NCI-H2227 treated with DMSO at 0.1 percent for 48 hours (cell line): ENCODE data around the gene SFT2D3.

Source experiments
- DNase-seq: peaks from one replicate; lab custom pipeline; 2025; lab: John Stamatoyannopoulos, UW

SFT2D3 gene

DNA sequence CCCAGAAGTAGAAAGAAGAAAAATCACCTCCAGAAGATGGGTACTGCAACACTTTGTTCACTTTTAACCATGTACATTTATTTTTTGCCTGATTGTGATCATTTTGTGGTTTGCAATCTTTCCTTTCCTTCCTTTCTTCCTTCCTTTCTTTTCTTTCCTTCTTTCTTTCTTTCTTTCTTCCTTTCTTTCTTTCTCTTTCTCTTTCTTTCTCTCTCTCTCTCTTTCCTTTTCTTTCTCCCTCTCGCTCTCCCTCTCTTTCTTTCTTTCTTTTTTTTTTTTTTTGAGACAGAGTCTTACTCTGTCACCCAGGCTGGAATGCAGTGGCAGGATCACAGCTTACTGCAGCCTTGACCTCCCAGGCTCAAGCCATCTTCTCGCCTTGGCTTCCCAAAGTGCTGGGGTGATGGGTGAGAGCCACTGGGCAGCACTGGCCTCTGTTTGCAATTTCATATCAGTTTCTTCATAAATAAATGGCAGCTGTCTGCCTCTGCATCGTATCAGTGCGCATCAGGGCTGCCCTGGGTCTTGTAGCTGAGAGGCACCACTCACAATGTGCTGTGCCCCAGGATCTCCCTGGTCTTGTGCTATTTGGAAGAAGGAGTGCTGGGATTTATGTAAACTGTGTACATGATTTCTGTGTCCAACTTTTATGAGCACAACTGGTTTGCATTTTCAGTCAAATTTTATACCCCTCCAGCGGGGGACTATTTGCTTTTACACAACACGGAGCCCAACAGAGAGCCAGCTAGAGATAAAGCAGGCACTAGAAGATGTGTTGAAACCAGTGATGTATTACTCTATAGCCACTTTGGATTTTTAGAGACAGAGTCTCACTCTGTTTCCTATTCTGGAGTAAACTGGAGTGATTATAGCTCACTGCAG lies 19.1 kb upstream of the SFT2D3 start:
- DNase-seq: no peak

DNA sequence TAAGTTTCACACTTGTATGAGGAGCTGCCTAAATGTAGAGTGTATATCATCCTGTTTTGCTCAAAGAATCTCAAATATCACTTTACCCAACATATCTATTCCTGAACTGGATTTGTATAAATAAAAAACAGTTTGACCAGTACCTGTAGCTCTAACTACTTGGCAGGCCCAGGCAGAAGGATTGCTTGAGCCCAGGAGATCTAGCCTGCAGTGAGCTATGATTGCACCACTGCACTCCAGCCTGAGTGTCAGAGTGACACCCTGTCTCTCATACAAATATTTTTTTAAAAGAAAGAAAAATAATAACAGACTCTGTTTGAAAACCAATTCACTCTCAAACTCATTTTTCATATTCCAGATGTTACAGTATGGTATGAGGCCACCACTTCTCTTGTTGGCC lies 18.2 kb upstream of the SFT2D3 start:
- no peak for DNase-seq

DNA sequence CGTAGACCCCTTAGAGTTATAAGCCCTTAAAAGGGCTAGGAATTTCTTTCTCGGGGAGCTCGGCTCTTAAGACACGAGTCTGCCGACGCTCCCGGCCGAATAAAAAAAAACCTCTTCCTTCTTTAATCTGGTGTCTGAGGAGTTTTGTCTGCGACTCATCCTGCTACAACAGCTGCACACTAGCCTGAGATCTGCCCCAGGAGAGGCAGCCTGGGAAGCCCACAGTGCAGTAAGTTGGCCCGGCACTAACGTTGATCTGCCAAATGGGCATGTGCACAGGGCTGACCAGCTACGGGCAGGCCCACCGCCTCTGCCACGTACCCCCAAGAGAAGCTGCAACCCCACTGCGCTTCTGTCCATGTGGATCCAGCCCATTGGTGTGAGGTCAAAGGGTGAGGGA lies 17.5 kb upstream of the SFT2D3 start:
- DNase-seq: no peak

DNA sequence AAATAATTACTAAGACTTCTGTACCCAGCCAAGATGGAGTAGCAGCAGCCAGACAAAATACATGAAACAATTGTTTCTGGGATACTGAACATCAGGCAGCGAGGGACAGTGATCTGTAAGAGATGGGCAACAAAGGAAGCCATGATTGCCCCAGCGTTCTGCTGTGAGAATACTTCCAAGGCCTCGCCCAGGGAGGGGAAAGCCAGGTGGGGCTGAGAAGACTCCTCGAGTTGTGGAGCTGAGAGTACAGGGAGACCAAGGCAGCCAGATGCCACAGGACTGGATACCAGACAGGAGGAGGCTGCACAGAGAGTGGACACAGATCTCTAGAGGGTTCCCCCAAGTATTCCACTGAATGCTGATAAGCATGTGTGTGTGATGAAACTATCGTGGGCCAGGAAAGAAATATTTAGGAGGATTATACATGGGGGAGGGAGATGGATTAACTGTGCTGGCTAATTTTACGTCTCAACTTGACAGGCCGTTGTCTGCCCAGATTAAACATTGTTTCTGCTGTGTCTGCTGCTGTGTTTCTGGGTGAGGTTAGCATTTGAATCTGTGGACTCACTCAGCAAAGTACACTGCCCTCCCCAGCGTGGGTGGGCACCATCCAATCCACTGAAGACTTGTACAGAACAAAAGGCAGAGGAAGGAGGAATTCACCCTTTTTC lies 15.8 kb upstream of the SFT2D3 start:
- no peak for DNase-seq

DNA sequence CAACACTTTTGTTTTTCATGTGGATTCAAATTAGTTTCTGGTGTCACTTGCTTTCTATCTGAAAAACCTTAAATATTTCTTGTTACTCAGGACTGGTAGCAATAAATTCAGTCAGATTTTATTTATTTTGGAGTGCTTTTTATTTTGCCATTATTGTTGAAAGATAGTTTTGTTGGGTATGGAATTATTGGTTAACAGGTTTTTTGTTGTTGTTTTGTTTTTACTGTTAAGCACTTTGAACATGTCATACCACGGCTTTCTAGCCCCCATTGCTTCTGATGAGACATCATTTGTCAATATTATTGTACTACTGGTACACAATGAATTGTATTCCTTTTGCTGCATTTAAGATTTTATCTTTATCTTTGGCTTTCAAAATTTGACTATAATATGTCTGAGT lies 12.9 kb upstream of the SFT2D3 start:
- DNase-seq: no peak

DNA sequence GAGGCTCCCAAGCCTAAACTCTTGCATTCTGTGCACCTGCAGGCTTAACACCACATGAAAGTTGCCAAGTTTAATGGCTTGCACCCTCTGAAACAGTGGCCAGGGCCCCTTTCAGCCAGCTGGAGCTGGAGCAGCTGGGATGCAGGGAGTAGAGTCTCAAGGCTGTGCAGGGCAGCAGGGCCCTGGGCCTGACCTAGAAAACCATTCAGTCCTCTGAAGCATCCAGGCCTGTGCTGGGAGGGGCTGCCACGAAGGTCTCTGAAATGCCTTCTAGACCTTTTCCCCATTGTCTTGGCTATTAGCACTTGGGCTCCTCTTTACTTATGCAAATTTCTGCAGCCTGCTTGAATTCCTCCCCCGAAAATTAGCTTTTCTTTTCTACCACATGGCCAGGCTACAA lies 10.6 kb upstream of the SFT2D3 start:
- DNase-seq: no peak

DNA sequence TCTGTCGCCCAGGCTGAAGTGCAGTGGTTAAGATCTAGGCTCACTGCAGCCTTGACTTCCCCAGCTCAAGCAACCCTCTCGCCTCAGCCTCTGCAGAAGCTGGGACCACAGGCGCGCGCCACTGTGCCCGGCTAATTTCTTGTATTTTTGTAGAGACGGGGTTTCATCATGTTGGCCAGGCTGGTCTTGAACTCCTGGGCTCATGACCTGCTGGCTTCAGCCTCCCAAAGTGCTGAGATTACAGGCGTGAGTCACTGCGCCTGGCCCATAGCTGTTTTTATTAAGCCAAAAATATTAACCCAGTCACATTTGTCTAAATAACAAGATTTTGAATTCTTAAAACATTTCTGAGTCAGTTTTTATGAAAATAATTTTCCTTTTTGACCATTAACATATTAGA lies 6.3 kb upstream of the SFT2D3 start:
- DNase-seq: no peak

DNA sequence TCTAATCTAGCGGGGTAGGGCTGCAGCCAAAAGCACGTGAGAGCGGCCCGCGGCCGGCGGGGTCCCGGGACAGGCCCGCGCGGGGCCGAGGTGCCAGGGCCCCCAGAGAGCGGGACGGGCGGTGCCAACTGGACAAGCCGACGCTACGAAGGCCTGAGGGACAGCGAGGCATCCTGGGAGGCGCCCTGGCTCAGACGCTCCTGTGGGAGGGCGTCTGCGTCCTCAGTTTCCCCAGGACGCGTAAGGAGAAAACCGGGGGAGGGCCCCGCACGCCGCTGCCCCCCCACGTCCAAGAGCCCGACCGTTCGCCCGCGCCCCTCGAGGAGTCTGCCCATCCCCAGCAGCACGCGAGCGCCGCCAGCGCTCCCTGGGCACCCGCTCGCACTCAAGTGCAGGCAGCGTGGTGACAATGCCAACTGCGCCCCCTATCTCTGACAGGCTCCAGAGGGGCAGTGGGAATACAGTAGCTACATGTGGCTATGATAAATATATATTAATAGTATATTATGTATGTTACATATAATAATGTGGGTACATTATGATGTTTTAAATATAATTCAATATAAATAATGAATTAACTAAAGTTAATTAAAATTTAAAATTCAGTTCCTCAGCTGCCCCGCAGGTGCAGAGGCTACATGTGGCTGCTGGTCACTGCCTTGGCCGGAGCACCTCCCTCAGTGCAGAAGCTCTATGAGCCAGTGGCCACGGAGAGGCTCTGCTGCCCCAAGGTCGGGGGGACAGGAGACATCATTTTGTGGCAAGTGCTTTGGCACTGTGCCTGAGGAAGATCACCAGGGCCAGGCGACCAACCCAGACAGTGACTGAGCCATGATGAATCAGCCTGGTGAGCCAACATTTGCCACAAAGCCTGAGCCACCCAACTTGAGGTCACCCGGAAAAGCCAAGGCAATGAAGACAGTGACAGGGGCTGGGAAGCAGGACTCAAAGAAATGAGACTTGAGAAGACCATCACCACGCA lies 5.5 kb upstream of the SFT2D3 start:
- peak; percentile 44 for DNase-seq

DNA sequence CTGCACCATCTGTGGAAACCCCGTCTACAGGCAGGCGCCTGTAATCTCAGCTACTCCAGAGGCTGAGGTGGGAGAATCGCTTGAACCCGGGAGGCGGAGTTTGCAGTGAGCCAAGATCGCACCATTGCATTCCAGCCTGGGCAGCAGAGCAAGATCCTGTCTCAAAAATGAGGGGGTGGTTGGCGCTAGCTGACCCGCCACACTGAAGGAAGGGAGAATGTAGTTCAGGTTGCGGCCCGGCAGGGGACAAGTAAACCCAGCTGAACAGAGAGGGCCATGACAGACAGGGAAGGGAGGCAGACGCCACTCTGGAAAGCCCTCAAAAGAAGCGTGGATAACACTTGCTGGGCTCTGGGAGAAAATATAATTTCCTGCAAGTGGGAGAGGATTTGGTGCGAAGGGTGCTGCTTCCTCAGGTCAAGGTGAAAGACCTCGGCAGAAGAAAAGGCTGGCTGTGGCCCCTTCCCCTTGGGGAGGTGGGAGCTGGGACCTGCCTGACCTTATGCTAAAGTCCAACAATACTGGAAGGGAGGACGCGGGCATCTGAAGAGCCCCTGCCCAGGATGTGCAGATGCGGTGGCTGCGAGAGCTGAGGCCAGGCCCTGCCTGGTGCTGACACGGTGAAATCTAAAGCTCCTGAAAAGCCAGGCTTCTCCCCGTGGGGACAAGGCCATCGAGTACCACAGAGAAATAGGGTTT lies 3.7 kb upstream of the SFT2D3 start:
- DNase-seq: no peak

DNA sequence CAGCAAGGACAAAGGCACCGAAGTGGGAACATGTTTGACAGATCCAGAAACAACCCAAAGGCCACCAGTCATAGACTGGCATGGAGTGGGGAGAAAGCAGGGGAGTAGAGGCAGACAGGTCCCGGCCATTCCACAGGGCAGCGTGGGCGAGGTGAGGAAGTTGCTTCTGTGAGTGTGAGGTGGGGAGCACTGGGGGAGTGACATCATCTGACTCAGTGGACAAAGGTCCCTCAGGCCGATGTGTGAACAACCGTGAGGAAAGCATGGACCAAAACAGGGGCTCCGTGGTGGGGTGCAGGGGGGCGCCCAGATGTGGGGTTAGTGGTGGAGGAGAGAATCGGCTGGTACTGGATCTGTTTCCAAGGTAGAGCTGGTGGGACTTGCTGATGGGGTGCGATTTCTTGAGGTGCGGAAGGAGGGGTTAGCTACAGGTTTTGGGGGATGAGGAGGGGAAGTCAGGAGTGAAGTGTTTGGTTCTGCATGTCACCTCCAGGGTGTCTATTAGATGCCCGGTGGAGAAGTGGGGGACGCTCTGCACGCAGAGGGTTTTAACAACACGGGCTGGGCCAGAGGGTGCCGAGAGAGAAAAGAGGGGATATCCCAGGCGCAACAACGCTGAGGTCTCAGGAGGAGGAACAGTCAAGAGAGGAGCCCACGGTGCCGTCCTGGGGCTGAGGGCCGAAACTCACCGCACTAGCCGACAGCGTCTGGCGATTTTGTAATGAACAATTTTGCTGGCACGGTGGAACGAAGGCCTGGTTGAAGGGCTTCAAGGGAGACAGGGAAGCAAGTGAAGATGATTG lies 2.5 kb upstream of the SFT2D3 start:
- DNase-seq: no peak

DNA sequence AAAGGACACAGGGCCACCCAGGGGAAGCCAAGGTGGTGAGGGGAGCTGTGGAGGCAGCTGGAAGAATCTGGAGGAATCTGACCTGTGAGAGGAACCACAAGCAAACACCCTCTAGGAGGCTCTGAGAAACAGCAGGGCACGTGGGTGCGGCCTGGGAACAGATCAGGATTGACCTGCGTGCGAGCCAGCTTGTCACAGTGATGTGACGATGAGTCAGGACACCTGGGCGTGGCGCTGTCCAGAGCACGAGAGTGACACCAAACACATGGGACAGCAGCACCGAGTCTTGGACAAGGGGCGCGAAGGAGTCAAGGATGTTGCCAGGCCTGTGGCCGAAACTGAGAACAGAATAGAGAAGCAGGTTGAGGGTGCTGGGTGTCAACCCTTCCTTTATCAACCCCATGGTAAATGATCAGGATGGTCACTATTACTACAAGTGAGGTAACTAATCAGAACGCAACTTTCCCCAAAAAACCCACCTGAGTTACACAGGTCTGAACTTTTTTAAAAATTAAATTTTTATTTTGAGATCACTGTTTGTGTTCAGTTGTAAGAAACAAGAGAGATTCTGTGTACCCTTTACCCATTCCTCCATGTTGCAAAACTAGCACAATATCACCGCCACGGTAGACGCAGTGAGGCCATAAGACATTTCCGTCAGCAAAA lies 637 bp upstream of the SFT2D3 start:
- DNase-seq: peak; percentile 68

DNA sequence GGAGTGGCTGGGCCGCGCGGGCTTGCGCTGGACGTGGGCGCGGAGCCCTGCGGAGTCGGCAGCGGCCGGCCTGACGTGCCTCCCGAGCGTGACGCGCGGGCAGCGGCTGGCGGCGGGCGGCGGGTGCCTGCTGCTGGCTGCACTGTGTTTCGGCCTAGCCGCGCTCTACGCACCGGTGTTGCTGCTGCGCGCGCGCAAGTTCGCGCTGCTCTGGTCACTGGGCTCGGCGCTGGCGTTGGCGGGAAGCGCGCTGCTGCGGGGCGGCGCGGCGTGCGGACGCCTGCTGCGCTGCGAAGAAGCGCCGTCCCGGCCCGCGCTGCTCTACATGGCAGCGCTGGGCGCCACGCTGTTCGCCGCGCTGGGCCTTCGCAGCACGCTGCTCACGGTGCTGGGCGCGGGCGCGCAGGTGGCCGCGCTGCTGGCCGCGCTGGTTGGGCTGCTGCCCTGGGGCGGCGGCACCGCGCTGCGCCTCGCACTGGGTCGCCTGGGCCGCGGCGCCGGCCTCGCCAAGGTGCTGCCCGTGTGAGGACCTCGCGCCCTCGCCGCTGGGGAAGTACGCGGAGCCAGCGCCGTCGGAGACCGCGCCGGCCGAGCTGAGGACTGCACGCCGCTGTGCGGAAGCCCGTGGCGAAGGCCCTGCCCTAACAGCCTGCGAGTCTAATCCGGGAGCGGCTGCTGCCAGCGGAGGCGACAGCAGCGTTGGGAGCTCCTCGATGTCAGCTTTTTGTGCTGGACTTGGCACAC lies 526 bp downstream of the SFT2D3 start:
- peak; percentile 72 for DNase-seq

DNA sequence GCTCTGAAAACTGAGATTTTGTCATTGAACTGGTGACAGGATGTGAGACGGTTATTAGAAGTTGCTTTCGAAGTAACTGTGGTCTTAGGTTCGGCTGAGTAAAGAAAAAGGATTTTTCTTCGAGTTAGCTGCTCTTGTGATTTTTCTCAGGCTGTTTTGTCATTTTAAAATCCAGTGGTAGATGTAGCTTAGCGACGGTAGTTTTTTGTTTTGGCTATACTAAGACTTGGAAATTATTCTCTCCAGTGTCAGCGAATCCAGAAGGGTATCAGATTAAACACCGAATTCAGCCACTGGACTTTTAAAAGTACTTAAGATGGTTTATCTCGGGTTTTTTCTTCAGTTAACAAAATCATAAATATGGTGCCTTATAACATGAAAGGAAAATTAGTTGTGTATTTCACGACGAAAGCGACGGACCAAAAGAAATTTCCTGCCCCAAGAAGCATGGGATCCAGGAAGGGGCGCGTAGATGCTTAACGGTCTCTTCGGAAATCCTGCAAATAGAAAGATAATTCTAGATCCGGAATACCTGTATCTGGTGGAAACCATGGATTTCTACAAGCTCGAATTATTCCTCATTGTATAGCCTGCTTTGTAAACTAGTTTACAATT lies 1.2 kb downstream of the SFT2D3 start:
- DNase-seq: no peak

DNA sequence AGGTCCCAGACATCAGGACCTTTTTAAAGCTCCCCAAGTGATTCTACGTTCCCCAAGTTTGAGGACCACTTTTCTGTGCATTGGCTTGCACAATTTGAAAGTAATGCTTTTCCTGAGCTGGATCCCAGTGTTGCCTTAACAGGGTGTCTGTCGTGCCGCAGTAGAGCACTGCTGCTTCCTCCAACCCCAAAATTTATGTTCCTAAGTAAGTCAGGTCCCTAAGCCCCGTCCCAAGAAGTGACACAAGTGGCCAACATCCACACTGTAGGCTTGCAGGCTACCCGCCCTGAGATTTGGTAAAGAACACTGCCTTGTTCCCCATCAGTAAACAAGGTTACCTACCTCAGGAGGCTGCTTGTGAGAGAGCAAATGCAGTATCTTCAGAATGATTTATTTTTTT lies 2.0 kb downstream of the SFT2D3 start:
- DNase-seq: no peak

DNA sequence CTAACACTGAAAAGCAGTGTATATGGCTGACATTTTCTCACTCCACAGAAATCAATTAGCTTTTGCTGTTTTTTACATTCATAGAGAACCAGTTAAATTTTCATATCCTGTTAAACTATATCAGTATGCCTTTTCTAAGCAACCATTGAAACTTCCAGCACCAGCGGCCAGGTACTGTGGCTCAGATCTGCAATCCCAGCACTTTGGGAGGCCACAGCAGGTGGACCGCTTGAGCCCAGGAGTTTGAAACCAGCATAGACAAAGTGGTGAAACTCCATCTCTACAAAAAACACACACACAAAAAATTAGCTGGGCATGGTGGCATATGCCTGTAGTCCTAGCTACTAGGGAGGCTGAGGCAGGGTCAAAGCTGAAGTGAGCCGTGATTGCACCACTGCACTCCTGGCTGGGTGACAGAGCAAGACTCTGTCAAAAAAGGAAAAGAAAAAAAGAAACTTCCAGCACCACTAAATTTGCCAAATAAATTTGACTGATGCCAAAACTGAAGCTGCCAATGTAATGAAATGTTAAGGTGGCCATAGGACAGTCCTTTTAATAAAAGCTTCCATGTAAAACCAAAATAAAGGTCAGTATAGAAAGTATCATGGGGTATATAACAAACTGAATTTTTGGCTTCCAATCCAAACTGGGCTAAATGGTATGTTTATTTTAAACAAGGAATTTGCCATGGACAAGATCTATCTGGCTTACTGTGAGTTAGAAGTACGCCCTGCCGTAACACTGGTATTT lies 3.5 kb downstream of the SFT2D3 start:
- no peak for DNase-seq

DNA sequence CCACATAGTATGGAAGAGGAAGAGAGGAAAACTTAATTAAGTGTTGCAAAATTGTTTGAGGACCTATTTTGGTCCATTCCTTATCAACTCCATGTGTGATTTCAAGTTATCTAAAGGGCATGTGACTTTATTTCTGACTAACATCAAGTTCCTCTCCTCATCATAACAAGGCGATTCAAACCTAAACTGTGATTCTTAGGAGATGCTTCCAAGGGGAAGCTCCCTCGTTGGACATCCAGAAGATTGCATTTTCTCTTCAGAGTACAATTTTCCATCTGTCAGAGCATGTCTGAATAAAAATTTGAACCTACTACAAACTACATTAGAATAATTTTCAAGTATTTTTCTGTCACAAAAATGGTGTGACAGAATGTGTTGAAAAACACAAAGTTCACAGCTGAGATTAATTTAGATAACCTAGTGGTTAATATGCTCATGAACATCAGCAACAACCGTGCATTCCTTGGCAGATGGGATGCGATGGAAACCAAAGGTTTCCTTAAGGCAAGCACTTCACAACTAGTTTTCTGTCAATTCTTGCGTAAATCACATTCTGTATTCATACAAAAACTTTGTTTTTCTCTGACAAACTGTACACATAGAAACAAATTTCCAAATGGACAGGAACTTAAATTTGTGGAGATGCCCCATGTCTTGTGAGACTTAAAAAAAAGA lies 4.2 kb downstream of the SFT2D3 start:
- no peak for DNase-seq

DNA sequence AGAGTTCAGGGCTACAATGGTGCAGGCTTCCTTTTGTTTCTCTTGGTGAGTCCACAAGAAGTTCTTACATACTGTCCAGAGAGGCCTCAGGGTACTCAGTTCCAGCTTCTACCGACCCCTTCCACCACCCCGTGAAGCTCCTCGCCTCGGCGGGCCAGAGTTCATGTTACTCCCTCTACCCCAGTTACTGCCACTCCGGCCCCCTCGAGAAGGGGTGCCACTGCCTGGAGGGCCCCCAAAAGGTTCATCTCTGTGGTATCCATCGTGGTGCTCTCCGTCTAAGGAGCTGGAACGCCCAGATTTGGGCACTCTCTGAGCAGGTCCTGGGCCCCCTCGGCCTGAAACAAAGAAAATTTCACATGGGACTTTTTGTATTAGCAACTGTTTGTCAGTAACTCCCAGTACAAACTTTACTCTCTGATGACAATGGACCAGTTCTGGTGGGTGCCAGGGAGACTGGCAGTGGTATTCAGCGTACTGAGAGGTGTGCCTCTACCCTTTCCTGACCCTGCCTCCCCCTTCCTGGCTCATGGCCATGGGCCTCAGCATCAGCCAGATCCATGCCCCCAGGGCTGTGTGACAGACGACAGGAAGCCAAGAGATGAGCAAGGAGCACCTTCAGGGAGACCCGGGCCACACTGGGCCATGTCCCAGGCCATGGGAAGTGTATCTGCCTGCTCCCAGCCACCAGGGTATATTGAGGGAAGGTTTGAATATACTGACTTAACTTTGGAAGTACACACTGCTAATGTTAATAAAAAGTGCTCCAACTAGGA lies 5.1 kb downstream of the SFT2D3 start:
- DNase-seq: no peak
